ENCODE results near the gene TUBAL3.
"Not testable (repeated sequence)": the region's sequence is repeated elsewhere in the genome, so short reads cannot be mapped to it uniquely, and the experiment has no call there.

TUBAL3 gene

GRCh38 chr10:5381187-5381586 is 23.4 kb downstream of the TUBAL3 start:
- no peak for DNase-seq (ENCODE audit: low read depth in 1 of 2, low spot score in 1 of 2)

- DNase-seq (ENCODE audit: low read depth in 1 of 2, low spot score in 1 of 2): not testable (repeated sequence)
Observed at GRCh38 chr10:5380395-5380794, 24.2 kb downstream of the TUBAL3 start.

GRCh38 chr10:5379202-5379601 is 25.4 kb downstream of the TUBAL3 start:
- not testable (repeated sequence) for DNase-seq (ENCODE audit: low read depth in 1 of 2, low spot score in 1 of 2)

GRCh38 chr10:5376450-5376849 is 28.2 kb downstream of the TUBAL3 start:
- no peak for DNase-seq (ENCODE audit: low read depth in 1 of 2, low spot score in 1 of 2)

GRCh38 chr10:5373891-5374611 is 30.6 kb downstream of the TUBAL3 start:
- DNase-seq (ENCODE audit: low read depth in 1 of 2, low spot score in 1 of 2): no peak

- no peak for DNase-seq (ENCODE audit: low read depth in 1 of 2, low spot score in 1 of 2)
Observed at GRCh38 chr10:5373307-5373706, 31.3 kb downstream of the TUBAL3 start.

- no peak for DNase-seq (ENCODE audit: low read depth in 1 of 2, low spot score in 1 of 2)
Observed at GRCh38 chr10:5370493-5371352, 33.9 kb downstream of the TUBAL3 start.

GRCh38 chr10:5369362-5370158 is 35.1 kb downstream of the TUBAL3 start:
- no peak for DNase-seq (ENCODE audit: low read depth in 1 of 2, low spot score in 1 of 2)

- DNase-seq (ENCODE audit: low read depth in 1 of 2, low spot score in 1 of 2): no peak
Observed at GRCh38 chr10:5365928-5366327, 38.7 kb downstream of the TUBAL3 start.

- DNase-seq (ENCODE audit: low read depth in 1 of 2, low spot score in 1 of 2): no peak
Observed at GRCh38 chr10:5364890-5365338, 39.7 kb downstream of the TUBAL3 start, which contains the start of gene UCN3. Gene UCN3 (plus strand): TSS chr10:5364966. CDS start chr10:5373721, 8,755 bp downstream.

- no peak for DNase-seq (ENCODE audit: low read depth in 1 of 2, low spot score in 1 of 2)
Observed at GRCh38 chr10:5364374-5364773, 40.3 kb downstream of the TUBAL3 start.

GRCh38 chr10:5362873-5363272 is 41.8 kb downstream of the TUBAL3 start:
- no peak for DNase-seq (ENCODE audit: low read depth in 1 of 2, low spot score in 1 of 2)

- no peak for DNase-seq (ENCODE audit: low read depth in 1 of 2, low spot score in 1 of 2)
Observed at GRCh38 chr10:5361966-5362365, 42.7 kb downstream of the TUBAL3 start.

GRCh38 chr10:5360318-5360915 is 44.2 kb downstream of the TUBAL3 start:
- DNase-seq (ENCODE audit: low read depth in 1 of 2, low spot score in 1 of 2): no peak

GRCh38 chr10:5356302-5356763 is 48.3 kb downstream of the TUBAL3 start:
- DNase-seq (ENCODE audit: low read depth in 1 of 2, low spot score in 1 of 2): no peak

- no peak for DNase-seq (ENCODE audit: low read depth in 1 of 2, low spot score in 1 of 2)
Observed at GRCh38 chr10:5355594-5356301, 48.9 kb downstream of the TUBAL3 start.

GRCh38 chr10:5354068-5354467 is 50.6 kb downstream of the TUBAL3 start:
- DNase-seq (ENCODE audit: low read depth in 1 of 2, low spot score in 1 of 2): no peak

- no peak for DNase-seq (ENCODE audit: low read depth in 1 of 2, low spot score in 1 of 2)
Observed at GRCh38 chr10:5349362-5349761, 55.3 kb downstream of the TUBAL3 start.

GRCh38 chr10:5346881-5347280 is 57.7 kb downstream of the TUBAL3 start:
- no peak for DNase-seq (ENCODE audit: low read depth in 1 of 2, low spot score in 1 of 2)

GRCh38 chr10:5344746-5345145 is 59.9 kb downstream of the TUBAL3 start:
- no peak for DNase-seq (ENCODE audit: low read depth in 1 of 2, low spot score in 1 of 2)
